ENCODE measurements around the gene CXCL17. TPM values are rescaled to one million over a fixed set of nuclear protein-coding genes. Genes with fewer than 3 reads are reported as not detected.

CXCL17 gene
- total RNA-seq, 1 donor from 2014 or later = not detected

DNA sequence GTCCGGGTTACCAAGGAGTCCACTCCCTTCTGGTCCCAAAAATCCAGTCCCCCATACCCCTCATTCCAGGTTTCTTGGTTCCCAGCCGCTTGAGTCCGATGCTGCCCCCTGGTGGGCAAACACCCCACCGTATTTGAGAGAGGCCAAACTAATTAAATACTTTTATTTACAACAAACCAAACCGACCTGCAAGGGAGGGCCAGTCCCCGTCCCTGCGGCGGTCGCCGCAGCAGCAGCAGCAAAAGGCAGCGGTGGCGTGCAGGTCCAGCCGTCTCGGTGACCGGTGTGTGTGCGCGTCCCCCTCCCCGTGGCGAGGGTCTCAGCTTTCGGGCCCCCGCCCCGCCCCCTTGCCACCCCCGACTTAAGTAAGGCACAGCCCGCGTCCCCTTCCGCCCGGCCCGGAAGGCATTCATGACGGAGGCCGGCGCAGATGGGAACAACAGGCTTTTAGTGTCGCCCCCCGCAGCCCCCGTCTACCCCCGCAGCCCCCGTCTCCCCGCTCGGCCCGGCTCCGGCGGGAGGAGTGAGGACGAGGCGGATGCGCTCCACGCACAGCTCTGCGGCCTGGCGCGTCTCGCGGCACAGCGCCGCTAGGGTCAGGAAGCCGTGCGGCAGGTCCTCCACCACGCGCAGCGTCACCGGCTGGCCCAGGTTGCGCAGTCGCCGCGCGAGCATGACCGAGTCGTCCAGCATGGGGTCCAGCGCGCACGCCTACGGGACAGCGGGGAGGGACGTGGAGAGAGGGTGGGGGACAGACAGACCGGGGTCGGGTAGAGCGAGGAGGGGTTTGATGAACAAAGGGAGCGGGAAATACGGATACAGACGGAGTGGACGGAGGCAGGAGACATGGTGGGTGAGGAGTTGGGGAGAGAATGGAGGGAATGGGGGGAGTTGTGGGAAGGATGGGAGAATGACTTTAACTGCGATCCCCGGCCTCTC, 41.1 kb downstream of the CXCL17 start:
- Mint-ChIP-seq H3K4me3 (ENCODE audit: low read depth) (peak overlapping the region; percentile 71), H3K4me1 (ENCODE audit: low read depth) (peaks cover 29% of the 10 kb centered on the region), H3K27ac (no peak overlapping the region), H3K36me3 (ENCODE audit: low read depth) (peaks cover 38% of the 10 kb centered on the region), H3K27me3 (ENCODE audit: low read depth) (no peaks in the 10 kb centered on the region), H3K9me3 (no peaks in the 10 kb centered on the region)
- peak; percentile 54 for DNase-seq (ENCODE audit: low spot score)
- intact Hi-C loops (cut with micrococcal nuclease) = loop anchor here (2.0 kb wide), 1 partner anchor 21 kb away; no protein-coding TSS in a partner anchor

DNA sequence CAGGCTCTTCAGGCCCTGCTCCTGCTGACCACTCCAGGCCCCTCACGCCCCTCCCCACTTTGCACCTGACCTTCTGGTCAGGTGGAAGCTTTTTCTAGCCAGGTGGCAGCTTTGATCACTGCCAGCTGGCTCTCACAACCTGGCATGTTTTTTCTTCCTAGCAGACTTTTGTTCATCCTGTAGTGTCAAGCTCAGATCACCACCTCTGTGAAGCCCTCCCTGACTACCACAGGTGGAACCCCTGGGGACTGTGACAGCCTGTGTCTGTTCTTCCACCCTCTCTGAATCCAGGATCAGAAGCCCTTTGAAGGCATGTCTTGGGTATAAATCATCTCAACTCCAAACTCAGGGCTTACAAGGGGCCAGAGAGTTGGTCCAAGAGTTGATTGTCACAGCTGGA, 42.3 kb downstream of the CXCL17 start:
- Mint-ChIP-seq H3K9me3 (no peaks in the 10 kb centered on the region), H3K27ac (no peak overlapping the region), H3K4me1 (ENCODE audit: low read depth) (peaks cover 36% of the 10 kb centered on the region), H3K36me3 (ENCODE audit: low read depth) (peaks cover 35% of the 10 kb centered on the region), H3K27me3 (ENCODE audit: low read depth) (no peaks in the 10 kb centered on the region), H3K4me3 (ENCODE audit: low read depth) (peak overlapping the region; percentile 28)
- DNase-seq (ENCODE audit: low spot score) = no peak
- intact Hi-C loops (cut with micrococcal nuclease) = loop anchor here (2.0 kb wide), 1 partner anchor 22 kb away; no protein-coding TSS in a partner anchor

DNA sequence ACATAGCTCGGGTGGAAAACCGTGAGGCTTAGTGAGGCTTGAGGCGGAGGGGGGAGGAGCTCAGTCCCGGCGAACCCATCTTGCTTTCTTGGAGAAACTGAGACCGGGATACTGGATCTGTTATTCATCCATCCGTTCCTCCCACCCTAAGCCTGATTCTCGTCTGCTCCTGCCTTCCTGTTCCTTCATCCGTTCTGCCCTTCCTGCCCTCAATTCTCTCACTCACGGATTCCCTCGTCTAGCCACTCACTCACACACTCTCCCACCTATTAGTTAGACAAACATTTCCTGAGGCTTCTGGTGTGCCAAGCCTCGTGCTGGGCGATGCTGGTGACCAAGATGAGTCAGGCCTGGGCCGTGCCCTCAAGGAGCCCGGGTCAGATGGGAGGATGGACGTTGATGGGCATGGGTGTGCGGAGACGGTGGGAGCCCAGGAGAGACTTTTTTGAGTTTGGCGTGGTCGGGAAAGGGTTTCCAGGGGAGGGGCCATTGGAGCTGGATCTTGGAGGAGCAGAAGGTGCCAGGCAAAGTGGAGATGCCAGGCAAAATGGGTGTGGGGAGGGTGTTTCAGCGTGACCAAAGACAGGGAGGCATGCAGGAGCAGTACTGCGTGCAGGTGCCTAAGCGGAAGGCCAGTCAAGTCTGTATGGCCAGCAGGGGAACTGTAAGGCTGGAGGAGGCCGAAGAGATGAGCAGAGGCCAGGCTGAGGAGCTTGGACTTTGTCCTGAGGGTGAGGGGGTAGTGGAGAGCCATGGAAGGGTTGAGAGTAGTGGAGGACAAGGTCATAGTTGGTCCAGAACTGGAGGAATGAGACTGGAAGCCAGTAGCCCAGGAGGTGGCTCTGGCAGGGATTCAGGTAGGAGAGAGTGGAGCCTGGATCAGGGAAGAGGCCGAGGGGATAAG, 45.2 kb downstream of the CXCL17 start:
- Mint-ChIP-seq H3K36me3 (ENCODE audit: low read depth) (peaks cover 19% of the 10 kb centered on the region), H3K4me3 (ENCODE audit: low read depth) (peak overlapping the region; percentile 87), H3K4me1 (ENCODE audit: low read depth) (peaks cover 36% of the 10 kb centered on the region), H3K27ac (peak overlapping the region; percentile 81), H3K27me3 (ENCODE audit: low read depth) (peaks cover 2% of the 10 kb centered on the region), H3K9me3 (no peaks in the 10 kb centered on the region)
- intact Hi-C loops (cut with micrococcal nuclease) = loop anchor here (5.0 kb wide), 1 partner anchor 535 kb away; the partner anchor contains the start of gene RPS19
- no peak for DNase-seq (ENCODE audit: low spot score)

GRCh38 chr19:42396381-42397262, 46.1 kb downstream of the CXCL17 start:
- Mint-ChIP-seq H3K9me3 (no peaks in the 10 kb centered on the region), H3K27ac (peak overlapping the region; percentile 81), H3K27me3 (ENCODE audit: low read depth) (peaks cover 7% of the 10 kb centered on the region), H3K4me1 (ENCODE audit: low read depth) (peaks cover 32% of the 10 kb centered on the region), H3K36me3 (ENCODE audit: low read depth) (peaks cover 13% of the 10 kb centered on the region), H3K4me3 (ENCODE audit: low read depth) (peak overlapping the region; percentile 87)
- intact Hi-C loops (cut with micrococcal nuclease) = loop anchor here (5.0 kb wide), 1 partner anchor 534 kb away; the partner anchor contains the start of gene RPS19
- peak; percentile 98 for DNase-seq (ENCODE audit: low spot score)

DNA sequence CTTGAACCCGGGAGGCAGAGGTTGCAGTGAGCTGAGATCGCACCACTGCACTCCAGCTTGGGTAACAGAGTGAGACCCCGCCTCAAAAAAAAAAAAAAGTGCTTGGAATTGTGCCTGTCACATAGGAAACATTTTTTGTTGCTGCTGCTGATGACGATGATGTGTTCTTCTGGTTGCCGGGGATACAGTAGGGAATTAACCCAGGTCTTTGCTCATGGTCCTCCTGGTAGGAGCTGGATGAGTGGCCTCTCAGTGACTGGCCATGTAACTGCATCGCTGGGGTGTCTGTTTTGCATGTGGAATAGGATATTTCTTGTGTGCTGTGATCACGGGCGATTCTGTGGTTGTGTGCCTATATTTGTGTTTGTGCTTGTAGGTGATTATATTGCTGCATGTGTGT, 48.0 kb downstream of the CXCL17 start:
- DNase-seq (ENCODE audit: low spot score) = no peak
- no peak overlapping the region for H3K4me3 Mint-ChIP-seq (ENCODE audit: low read depth)
- H3K4me1 Mint-ChIP-seq (ENCODE audit: low read depth) = peaks cover 18% of the 10 kb centered on the region
- H3K27me3 Mint-ChIP-seq (ENCODE audit: low read depth) = peaks cover 18% of the 10 kb centered on the region
- H3K36me3 Mint-ChIP-seq (ENCODE audit: low read depth) = peaks cover under 1% of the 10 kb centered on the region
- no peaks in the 10 kb centered on the region for H3K9me3 Mint-ChIP-seq
- no peak overlapping the region for H3K27ac Mint-ChIP-seq
- intact Hi-C loops (cut with micrococcal nuclease) = loop anchor here (5.0 kb wide), 1 partner anchor 532 kb away; the partner anchor contains the start of gene RPS19

- Mint-ChIP-seq H3K4me3 (ENCODE audit: low read depth) (no peak overlapping the region), H3K4me1 (ENCODE audit: low read depth) (peaks cover 9% of the 10 kb centered on the region), H3K9me3 (no peaks in the 10 kb centered on the region), H3K27ac (no peak overlapping the region), H3K36me3 (ENCODE audit: low read depth) (no peaks in the 10 kb centered on the region), H3K27me3 (ENCODE audit: low read depth) (peaks cover 27% of the 10 kb centered on the region)
- intact Hi-C loops (cut with micrococcal nuclease) = no loop called here
- no peak for DNase-seq (ENCODE audit: low spot score)
Measured at GRCh38 chr19:42392165-42392564, 50.6 kb downstream of the CXCL17 start.

GRCh38 chr19:42389899-42390298, 52.8 kb downstream of the CXCL17 start, which contains the start of gene CNFN:
Gene CNFN, minus strand, starts transcription at chr19:42390297. Its CDS starts 1,260 bp downstream, at chr19:42389037.
- DNase-seq (ENCODE audit: low spot score) = no peak
- Mint-ChIP-seq H3K27ac (no peak within 1 kb of the TSS), H3K4me3 (ENCODE audit: low read depth) (no peak within 1 kb of the TSS), H3K4me1 (ENCODE audit: low read depth) (peaks cover 5% of the 10 kb centered on the region), H3K36me3 (ENCODE audit: low read depth) (no peaks in the 10 kb centered on the region), H3K27me3 (ENCODE audit: low read depth) (peaks cover 36% of the 10 kb centered on the region), H3K9me3 (no peaks in the 10 kb centered on the region)
- intact Hi-C loops (cut with micrococcal nuclease) = no loop called here

- Mint-ChIP-seq H3K4me1 (ENCODE audit: low read depth) (peaks cover 5% of the 10 kb centered on the region), H3K36me3 (ENCODE audit: low read depth) (no peaks in the 10 kb centered on the region), H3K27me3 (ENCODE audit: low read depth) (peaks cover 36% of the 10 kb centered on the region), H3K9me3 (no peaks in the 10 kb centered on the region), H3K27ac (no peak overlapping the region), H3K4me3 (ENCODE audit: low read depth) (no peak overlapping the region)
- DNase-seq (ENCODE audit: low spot score) = no peak
- intact Hi-C loops (cut with micrococcal nuclease) = no loop called here
Measured at GRCh38 chr19:42388851-42389489, 53.8 kb downstream of the CXCL17 start.

DNA sequence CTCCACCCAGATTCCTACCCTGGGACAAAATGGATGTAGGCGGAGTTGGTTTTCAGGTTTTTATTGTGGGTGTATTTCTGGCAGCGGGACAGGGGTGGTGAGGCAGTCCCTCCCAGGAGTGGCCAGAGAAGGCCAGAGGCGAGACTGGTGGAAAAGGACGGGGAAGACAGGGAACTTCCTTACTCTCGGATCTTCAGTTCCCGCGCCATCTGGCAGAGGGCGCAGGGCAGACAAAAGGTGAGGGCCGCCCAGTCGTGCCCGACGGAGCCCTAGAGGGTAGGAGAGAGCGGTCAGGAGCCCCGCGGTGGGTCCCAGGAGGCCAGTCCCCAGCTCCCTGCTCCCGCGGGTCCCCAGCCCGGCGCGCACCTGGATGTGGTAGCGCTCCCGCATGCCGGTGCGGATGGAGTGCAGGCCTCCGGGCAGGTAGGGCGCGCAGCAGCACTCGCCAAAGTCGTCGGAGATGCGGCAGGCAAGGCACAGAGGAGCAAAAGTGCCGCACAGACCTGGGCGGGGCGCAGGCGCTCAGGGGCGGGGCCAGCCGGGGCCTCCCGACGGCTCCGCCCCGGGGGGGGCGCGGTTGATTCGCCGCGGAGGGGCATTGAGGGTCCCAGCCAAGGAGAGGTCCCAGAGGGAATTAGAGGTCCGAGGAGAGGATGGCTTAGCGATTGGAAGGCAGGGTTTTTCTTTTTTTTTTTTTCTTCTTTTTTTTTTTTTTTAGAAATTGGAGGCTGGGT, 55.6 kb downstream of the CXCL17 start:
- Mint-ChIP-seq H3K4me1 (ENCODE audit: low read depth) (peaks cover 5% of the 10 kb centered on the region), H3K36me3 (ENCODE audit: low read depth) (no peaks in the 10 kb centered on the region), H3K27ac (no peak overlapping the region), H3K9me3 (no peaks in the 10 kb centered on the region), H3K4me3 (ENCODE audit: low read depth) (peak overlapping the region; percentile 52), H3K27me3 (ENCODE audit: low read depth) (peaks cover 42% of the 10 kb centered on the region)
- DNase-seq (ENCODE audit: low spot score) = peak; percentile 65
- intact Hi-C loops (cut with micrococcal nuclease) = no loop called here

DNA sequence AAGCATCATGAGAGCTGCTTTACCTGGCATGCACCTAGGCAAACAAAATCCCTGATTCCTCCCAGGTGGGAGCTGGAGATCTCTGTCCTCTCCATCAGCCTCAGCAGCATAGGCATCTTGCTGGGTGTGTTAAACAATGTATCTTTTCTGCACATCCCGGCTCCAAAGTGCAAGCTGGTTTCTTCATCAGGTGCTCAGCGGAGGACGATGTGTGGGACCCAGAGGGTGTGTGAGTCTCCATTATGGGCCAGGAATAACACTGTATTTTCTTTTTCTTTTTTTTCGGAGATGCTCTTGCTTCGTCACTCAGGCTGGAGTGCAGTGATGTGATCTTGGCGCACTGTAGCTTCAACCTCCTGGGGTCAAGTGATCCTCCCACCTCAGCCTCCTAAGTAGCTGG, 62.6 kb downstream of the CXCL17 start:
- intact Hi-C loops (cut with micrococcal nuclease) = no loop called here
- no peaks in the 10 kb centered on the region for H3K36me3 Mint-ChIP-seq (ENCODE audit: low read depth)
- H3K4me1 Mint-ChIP-seq (ENCODE audit: low read depth) = peaks cover 1% of the 10 kb centered on the region
- no peak overlapping the region for H3K4me3 Mint-ChIP-seq (ENCODE audit: low read depth)
- H3K9me3 Mint-ChIP-seq = no peaks in the 10 kb centered on the region
- DNase-seq (ENCODE audit: low spot score) = no peak
- H3K27ac Mint-ChIP-seq = no peak overlapping the region
- H3K27me3 Mint-ChIP-seq (ENCODE audit: low read depth) = peaks cover 12% of the 10 kb centered on the region
